Chondrocyte (in vitro differentiated cells): ENCODE data around the gene LBR. TPM values are rescaled to one million over a fixed set of nuclear protein-coding genes. Genes with fewer than 3 reads are reported as not detected.

Source experiments
- DNase-seq: peaks from one replicate; pipeline ENCODE4 v3.0.0; 2021; ENCODE audit warnings: mixed read lengths, low spot score
- H3K27ac Mint-ChIP-seq: one replicate; pipeline ENCODE4 v1.8.0; 2021; ENCODE audit warnings: mild to moderate bottlenecking, moderate library complexity, mixed read lengths; ENCODE audit not compliant: unreplicated experiment
- H3K27me3 Mint-ChIP-seq: 2 replicates; pipeline ENCODE4 v1.8.0; 2021; ENCODE audit warnings: low read depth, mixed read lengths
- H3K36me3 Mint-ChIP-seq: 2 replicates; pipeline ENCODE4 v1.8.0; 2021; ENCODE audit warnings: low read depth, mixed read lengths
- H3K4me1 Mint-ChIP-seq: 2 replicates; pipeline ENCODE4 v1.8.0; 2021; ENCODE audit warnings: low read depth, mild to moderate bottlenecking, mixed read lengths
- H3K4me3 Mint-ChIP-seq: one replicate; pipeline ENCODE4 v1.8.0; 2021; ENCODE audit warnings: mild to moderate bottlenecking, moderate library complexity, mixed read lengths; ENCODE audit not compliant: unreplicated experiment
- H3K9me3 Mint-ChIP-seq: 2 replicates; pipeline ENCODE4 v1.8.0; 2021; ENCODE audit warnings: low read depth, mixed read lengths
- CTCF ChIP-seq: fragments of 200-600 bp; sonication (generic); IDR thresholded peaks from 2 replicates; pipeline ENCODE4 v1.5.0; 2021; ENCODE audit warnings: antibody characterized with exemption, mild to moderate bottlenecking, moderate library complexity
- total RNA-seq: library from RNA; stranded (reverse); gene quantifications from 3 replicates; pipeline ENCODE4 v1.2.1, GENCODE V29; 2021

Gene LBR
- total RNA-seq, 1 donor from 2014 or later: 24.4 TPM

- TF ChIP-seq CTCF: no peak
- no peaks in the 10 kb centered on the region for H3K27me3 Mint-ChIP-seq
- H3K27ac Mint-ChIP-seq: no peak overlapping the region
- H3K36me3 Mint-ChIP-seq: no peaks in the 10 kb centered on the region
- no peak overlapping the region for H3K4me3 Mint-ChIP-seq
- no peaks in the 10 kb centered on the region for H3K4me1 Mint-ChIP-seq
- no peak for DNase-seq
- H3K9me3 Mint-ChIP-seq: no peaks in the 10 kb centered on the region
These were observed 54.7 kb downstream of the LBR start for GRCh38 chr1:225373155-225373554.

- Mint-ChIP-seq H3K27me3 (no peaks in the 10 kb centered on the region), H3K27ac (no peak overlapping the region), H3K4me1 (no peaks in the 10 kb centered on the region), H3K9me3 (no peaks in the 10 kb centered on the region), H3K4me3 (no peak overlapping the region), H3K36me3 (no peaks in the 10 kb centered on the region)
- no peak for DNase-seq
- no peak for TF ChIP-seq CTCF
These were observed 56.4 kb downstream of the LBR start for GRCh38 chr1:225371366-225372010.

GRCh38 chr1:225368036-225368552, 59.7 kb downstream of the LBR start:
- Mint-ChIP-seq H3K27me3 (no peaks in the 10 kb centered on the region), H3K27ac (no peak overlapping the region), H3K36me3 (no peaks in the 10 kb centered on the region), H3K9me3 (no peaks in the 10 kb centered on the region), H3K4me3 (no peak overlapping the region), H3K4me1 (no peaks in the 10 kb centered on the region)
- no peak for TF ChIP-seq CTCF
- DNase-seq: no peak

GRCh38 chr1:225366552-225366951, 61.3 kb downstream of the LBR start:
- Mint-ChIP-seq H3K4me1 (no peaks in the 10 kb centered on the region), H3K27ac (no peak overlapping the region), H3K27me3 (no peaks in the 10 kb centered on the region), H3K9me3 (no peaks in the 10 kb centered on the region), H3K4me3 (no peak overlapping the region), H3K36me3 (no peaks in the 10 kb centered on the region)
- TF ChIP-seq CTCF: no peak
- no peak for DNase-seq

- Mint-ChIP-seq H3K27me3 (no peaks in the 10 kb centered on the region), H3K9me3 (no peaks in the 10 kb centered on the region), H3K4me1 (no peaks in the 10 kb centered on the region), H3K4me3 (no peak overlapping the region), H3K36me3 (no peaks in the 10 kb centered on the region), H3K27ac (no peak overlapping the region)
- DNase-seq: no peak
- TF ChIP-seq CTCF: no peak
These were observed 61.8 kb downstream of the LBR start for GRCh38 chr1:225366018-225366417.
